GM18519 (cell line): ENCODE measurements around the gene ABR.
"Not testable (repeated sequence)": the region's sequence is repeated elsewhere in the genome, so short reads cannot be mapped to it uniquely, and the experiment has no call there.

Experiments
- ATAC-seq: cut with Tn5 transposase; IDR thresholded peaks from one replicate; pipeline ENCODE4 v1.9.1; 2021; ENCODE audit warnings: mild to moderate bottlenecking, moderate library complexity; ENCODE audit not compliant: unreplicated experiment, low FRiP score

The ABR gene

GRCh38 chr17:1123393-1123831 lies 56.4 kb downstream of the ABR start:
- no peak for ATAC-seq

GRCh38 chr17:1122533-1123392 lies 57.0 kb downstream of the ABR start:
- ATAC-seq: no peak

- not testable (repeated sequence) for ATAC-seq
These were observed 58.4 kb downstream of the ABR start for GRCh38 chr17:1121442-1121817.

GRCh38 chr17:1120596-1121441 lies 59.0 kb downstream of the ABR start:
- no peak for ATAC-seq

- no peak for ATAC-seq
These were observed 59.9 kb downstream of the ABR start for GRCh38 chr17:1119924-1120323.

- no peak for ATAC-seq
These were observed 63.2 kb downstream of the ABR start for GRCh38 chr17:1116602-1117001.

- no peak for ATAC-seq
These were observed 66.9 kb downstream of the ABR start for GRCh38 chr17:1112875-1113274.

- ATAC-seq: no peak
These were observed 68.0 kb downstream of the ABR start for GRCh38 chr17:1111599-1112443.

- ATAC-seq: no peak
These were observed 68.8 kb downstream of the ABR start for GRCh38 chr17:1110862-1111598.

GRCh38 chr17:1110541-1110861 lies 69.3 kb downstream of the ABR start:
- no peak for ATAC-seq

- no peak for ATAC-seq
These were observed 69.9 kb downstream of the ABR start for GRCh38 chr17:1109606-1110540.

GRCh38 chr17:1108765-1109605 lies 70.8 kb downstream of the ABR start:
- no peak for ATAC-seq

GRCh38 chr17:1108478-1108764 lies 71.4 kb downstream of the ABR start:
- no peak for ATAC-seq

GRCh38 chr17:1107777-1108477 lies 71.9 kb downstream of the ABR start:
- no peak for ATAC-seq

- no peak for ATAC-seq
These were observed 72.6 kb downstream of the ABR start for GRCh38 chr17:1107083-1107776.

- ATAC-seq: no peak
These were observed 75.6 kb downstream of the ABR start for GRCh38 chr17:1104222-1104621.

- ATAC-seq: no peak
These were observed 79.4 kb downstream of the ABR start for GRCh38 chr17:1100382-1100781.
